Mesenchymal stem cell (in vitro differentiated cells and primary cell): ENCODE results near the gene CACNA2D2.

ENCODE experiments used
- DNase-seq: peaks from one replicate; pipeline ENCODE4 v3.0.0-alpha.2; 2013
- H2AFZ ChIP-seq: one replicate; pipeline ENCODE4 v1.6.1; 2013; ENCODE audit warnings: low read depth, mild to moderate bottlenecking, control low read depth, inconsistent platforms, low read length, moderate library complexity
- H2AK5ac ChIP-seq: 2 replicates; pipeline ENCODE4 v1.6.1; 2013; ENCODE audit warnings: low read length, moderate library complexity, mild to moderate bottlenecking, inconsistent platforms; ENCODE audit not compliant: severe bottlenecking
- H2BK120ac ChIP-seq: one replicate; pipeline ENCODE4 v1.6.1; 2013; ENCODE audit warnings: low read depth, mild to moderate bottlenecking, inconsistent platforms, low read length, moderate library complexity
- H2BK12ac ChIP-seq, 2 experiments: one replicate each; pipeline ENCODE4 v1.6.1; 2013; ENCODE audit warnings: inconsistent platforms in 2 of 2, low read length in 2 of 2, mild to moderate bottlenecking in 2 of 2, moderate library complexity in 2 of 2, control low read depth in 1 of 2
- H2BK15ac ChIP-seq: one replicate; pipeline ENCODE4 v1.6.1; 2013; ENCODE audit warnings: mild to moderate bottlenecking, low read depth, inconsistent platforms; ENCODE audit not compliant: poor library complexity, severe bottlenecking
- H2BK5ac ChIP-seq: 2 replicates; pipeline ENCODE4 v1.6.1; 2013; ENCODE audit warnings: low read depth, mild to moderate bottlenecking, low read length, control low read depth, inconsistent platforms; ENCODE audit not compliant: poor library complexity, severe bottlenecking
- H3K14ac ChIP-seq, 2 experiments: one replicate each; pipeline ENCODE4 v1.6.1; 2013; ENCODE audit warnings: inconsistent platforms in 2 of 2, low read length in 2 of 2, control low read depth in 1 of 2, mild to moderate bottlenecking in 1 of 2, moderate library complexity in 1 of 2
- H3K18ac ChIP-seq, 2 experiments: one replicate each; pipeline ENCODE4 v1.6.1; 2013; ENCODE audit warnings: inconsistent platforms in 2 of 2, low read length in 2 of 2, control low read depth in 1 of 2, low read depth in 1 of 2, mild to moderate bottlenecking in 1 of 2
- H3K23ac ChIP-seq, 2 experiments: one replicate each; pipeline ENCODE4 v1.6.1; 2013; ENCODE audit warnings: inconsistent platforms in 2 of 2, low read length in 2 of 2, mild to moderate bottlenecking in 2 of 2, moderate library complexity in 2 of 2, control low read depth in 1 of 2
- H3K27ac ChIP-seq: 2 replicates; pipeline ENCODE4 v1.5.1; 2013; ENCODE audit warnings: mild to moderate bottlenecking, moderate library complexity, low read length, control low read depth, inconsistent platforms; ENCODE audit not compliant: poor library complexity, severe bottlenecking
- H3K27me3 ChIP-seq, 2 experiments: 2 replicates each; pipeline versions ENCODE4 v1.6.1 to v1.7.0; 2013; ENCODE audit warnings: low read length in 2 of 2, mild to moderate bottlenecking in 2 of 2, moderate library complexity in 2 of 2, control low read depth in 1 of 2, inconsistent platforms in 1 of 2; ENCODE audit not compliant: control insufficient read depth in 1 of 2, insufficient read depth in 1 of 2
- H3K36me3 ChIP-seq, 2 experiments: 2 replicates each; pipeline versions ENCODE4 v1.6.1 to v1.7.0; 2013; ENCODE audit warnings: low read length in 2 of 2, control low read depth in 1 of 2, inconsistent platforms in 1 of 2, low read depth in 1 of 2, mild to moderate bottlenecking in 1 of 2; ENCODE audit not compliant: insufficient read depth in 2 of 2, control insufficient read depth in 1 of 2
- H3K4ac ChIP-seq, 2 experiments: one replicate each; pipeline ENCODE4 v1.6.1; 2013; ENCODE audit warnings: inconsistent platforms in 2 of 2, low read length in 2 of 2, mild to moderate bottlenecking in 2 of 2, moderate library complexity in 2 of 2, control low read depth in 1 of 2, low read depth in 1 of 2
- H3K4me1 ChIP-seq: 2 replicates; pipeline ENCODE4 v1.6.1; 2013; ENCODE audit warnings: low read depth, low read length, control low read depth; ENCODE audit not compliant: control insufficient read depth, insufficient read depth
- H3K4me2 ChIP-seq: 2 replicates; pipeline ENCODE4 v1.6.1; 2013; ENCODE audit warnings: low read length, mild to moderate bottlenecking, inconsistent platforms; ENCODE audit not compliant: poor library complexity, severe bottlenecking
- H3K4me3 ChIP-seq, 2 experiments: 2 replicates each; pipeline versions ENCODE4 v1.5.1 to v1.7.0; 2013; ENCODE audit warnings: low read length in 2 of 2, mild to moderate bottlenecking in 2 of 2, control low read depth in 1 of 2, low read depth in 1 of 2; ENCODE audit not compliant: insufficient read depth in 1 of 2
- H3K79me1 ChIP-seq: replicated peaks from 2 replicates; pipeline ENCODE4 v1.6.1; 2013; ENCODE audit warnings: mild to moderate bottlenecking, control low read depth, low read length, inconsistent platforms; ENCODE audit not compliant: poor library complexity, severe bottlenecking
- H3K9ac ChIP-seq: 2 replicates; pipeline ENCODE4 v1.7.0; 2013; ENCODE audit warnings: mild to moderate bottlenecking, low read length, moderate library complexity
- H3K9me3 ChIP-seq: 2 replicates; pipeline ENCODE4 v1.7.0; 2013; ENCODE audit warnings: mild to moderate bottlenecking, low read length; ENCODE audit not compliant: control insufficient read depth
- H4K8ac ChIP-seq: one replicate; pipeline ENCODE4 v1.6.1; 2013; ENCODE audit warnings: inconsistent platforms, mild to moderate bottlenecking, low read length, moderate library complexity
- H4K91ac ChIP-seq: one replicate; pipeline ENCODE4 v1.6.1; 2013; ENCODE audit warnings: mild to moderate bottlenecking, low read length, inconsistent platforms
- WGBS: methylation state at CpG from one replicate; pipeline ENCODE4 v1.1.7; 2013; ENCODE audit warnings: mixed read lengths; 5-methylcytosine and 5-hydroxymethylcytosine counted together

Gene CACNA2D2

GRCh38 chr3:50534681-50535330 is 31.4 kb upstream of the CACNA2D2 start:
- Histone ChIP-seq H3K23ac (no peak overlapping the region), H2AFZ (no peak overlapping the region), H4K91ac (no peak overlapping the region), H2AK5ac (no peak overlapping the region), H2BK120ac (no peak overlapping the region), H3K4me2 (no peak overlapping the region), H3K27me3 (peaks cover 58 to 95% of the 10 kb centered on the region in 2 experiments), H2BK15ac (no peak overlapping the region), H3K79me1 (no peaks in the 10 kb centered on the region), H3K27ac (peak overlapping the region; percentile 17), H2BK12ac (no peak overlapping the region), H3K4ac (no peak overlapping the region), H3K36me3 (no peaks in the 10 kb centered on the region), H2BK5ac (no peak overlapping the region), H4K8ac (no peak overlapping the region), H3K9ac (no peak overlapping the region), H3K9me3 (no peaks in the 10 kb centered on the region), H3K4me1 (peaks cover 45% of the 10 kb centered on the region), H3K18ac (no peak overlapping the region), H3K14ac (no peak overlapping the region), H3K4me3 (no peak overlapping the region)
- DNase-seq, result no peak
- 84% methylated on average over 9 of the region's 9 CpGs for WGBS

GRCh38 chr3:50533807-50534461 is 30.5 kb upstream of the CACNA2D2 start:
- H3K14ac ChIP-seq, result no peak overlapping the region
- no peak overlapping the region for H3K9ac ChIP-seq
- no peak overlapping the region for H3K18ac ChIP-seq
- H2AK5ac ChIP-seq, result peak overlapping the region; percentile 24
- no peak overlapping the region for H4K91ac ChIP-seq
- peaks cover 58 to 95% of the 10 kb centered on the region in 2 experiments for H3K27me3 ChIP-seq
- H2BK5ac ChIP-seq, result no peak overlapping the region
- 68% methylated on average over 9 of the region's 9 CpGs for WGBS
- peaks cover 45% of the 10 kb centered on the region for H3K4me1 ChIP-seq
- H3K79me1 ChIP-seq, result no peaks in the 10 kb centered on the region
- H3K4me3 ChIP-seq, result no peak overlapping the region
- no peak overlapping the region for H4K8ac ChIP-seq
- no peak overlapping the region for H3K4ac ChIP-seq
- no peak overlapping the region for H2AFZ ChIP-seq
- H2BK12ac ChIP-seq, result no peak overlapping the region
- no peaks in the 10 kb centered on the region for H3K36me3 ChIP-seq
- no peak for DNase-seq
- H3K27ac ChIP-seq, result no peak overlapping the region
- H3K4me2 ChIP-seq, result no peak overlapping the region
- no peaks in the 10 kb centered on the region for H3K9me3 ChIP-seq
- H2BK120ac ChIP-seq, result no peak overlapping the region
- no peak overlapping the region for H3K23ac ChIP-seq
- no peak overlapping the region for H2BK15ac ChIP-seq

- H3K4me1 ChIP-seq, result peaks cover 45% of the 10 kb centered on the region
- no peak overlapping the region for H3K14ac ChIP-seq
- H3K27me3 ChIP-seq, result peaks cover 59 to 95% of the 10 kb centered on the region in 2 experiments
- H2AK5ac ChIP-seq, result no peak overlapping the region
- no peaks in the 10 kb centered on the region for H3K79me1 ChIP-seq
- no peak overlapping the region for H4K91ac ChIP-seq
- no peak overlapping the region for H3K27ac ChIP-seq
- H3K4me3 ChIP-seq, result no peak overlapping the region
- DNase-seq, result no peak
- H3K36me3 ChIP-seq, result no peaks in the 10 kb centered on the region
- no peak overlapping the region for H2BK120ac ChIP-seq
- 71% methylated on average over 13 of the region's 13 CpGs for WGBS
- no peak overlapping the region for H3K4me2 ChIP-seq
- H2BK12ac ChIP-seq, result no peak overlapping the region
- no peaks in the 10 kb centered on the region for H3K9me3 ChIP-seq
- H3K9ac ChIP-seq, result no peak overlapping the region
- no peak overlapping the region for H3K23ac ChIP-seq
- no peak overlapping the region for H2BK15ac ChIP-seq
- no peak overlapping the region for H3K18ac ChIP-seq
- no peak overlapping the region for H4K8ac ChIP-seq
- H2AFZ ChIP-seq, result no peak overlapping the region
- H2BK5ac ChIP-seq, result no peak overlapping the region
- H3K4ac ChIP-seq, result no peak overlapping the region
Observed at GRCh38 chr3:50533316-50533715, 29.9 kb upstream of the CACNA2D2 start.

GRCh38 chr3:50532062-50532705 is 28.8 kb upstream of the CACNA2D2 start:
- no peak overlapping the region for H3K18ac ChIP-seq
- no peak overlapping the region for H3K23ac ChIP-seq
- H3K9ac ChIP-seq, result no peak overlapping the region
- WGBS, result 75% methylated on average over 8 of the region's 9 CpGs
- peak overlapping the region; percentile 21 for H2AK5ac ChIP-seq
- no peak overlapping the region for H2BK5ac ChIP-seq
- H3K4me2 ChIP-seq, result no peak overlapping the region
- no peak for DNase-seq
- H3K36me3 ChIP-seq, result no peaks in the 10 kb centered on the region
- H4K8ac ChIP-seq, result no peak overlapping the region
- peaks cover 62 to 95% of the 10 kb centered on the region in 2 experiments for H3K27me3 ChIP-seq
- H3K27ac ChIP-seq, result no peak overlapping the region
- H3K4me1 ChIP-seq, result peaks cover 45% of the 10 kb centered on the region
- no peak overlapping the region for H3K14ac ChIP-seq
- H2BK15ac ChIP-seq, result no peak overlapping the region
- H3K4ac ChIP-seq, result no peak overlapping the region
- no peak overlapping the region for H3K4me3 ChIP-seq
- no peak overlapping the region for H4K91ac ChIP-seq
- no peak overlapping the region for H2BK12ac ChIP-seq
- H2BK120ac ChIP-seq, result no peak overlapping the region
- H2AFZ ChIP-seq, result no peak overlapping the region
- H3K79me1 ChIP-seq, result no peaks in the 10 kb centered on the region
- H3K9me3 ChIP-seq, result no peaks in the 10 kb centered on the region
